RCC 7860 (cell line): ENCODE measurements around the gene WHAMM.
"Not testable (repeated sequence)": the region's sequence is repeated elsewhere in the genome, so short reads cannot be mapped to it uniquely, and the experiment has no call there.

ENCODE experiments used
- DNase-seq: peaks from one replicate; pipeline ENCODE4 v3.0.0-alpha.2; 2015; ENCODE audit warnings: low spot score
- FAIRE-seq: peaks from 2 replicates; lab custom pipeline; 2012; peaks lifted over from hg19 to GRCh38; lab: Jason Lieb, UNC

Gene WHAMM

GRCh38 chr15:82809308-82810060, at the start of gene WHAMM:
Gene WHAMM (plus strand): TSS chr15:82809628. CDS start chr15:82809727, 99 bp downstream.
- DNase-seq (peak; percentile 94), FAIRE-seq (peak; percentile 88)

GRCh38 chr15:82763361-82764116, 45.9 kb upstream of the WHAMM start:
- FAIRE-seq: no peak
- DNase-seq: no peak

GRCh38 chr15:82764117-82764490, 45.3 kb upstream of the WHAMM start:
- FAIRE-seq (no peak), DNase-seq (no peak)

- FAIRE-seq (no peak), DNase-seq (no peak)
These were observed 44.7 kb upstream of the WHAMM start for GRCh38 chr15:82764740-82765139.

GRCh38 chr15:82766201-82766600, 43.2 kb upstream of the WHAMM start:
- FAIRE-seq: not testable (repeated sequence)

GRCh38 chr15:82767163-82767829, 42.1 kb upstream of the WHAMM start:
- DNase-seq (no peak), FAIRE-seq (no peak)

More at GRCh38 chr15:82766201-82766600, 43.2 kb upstream of the WHAMM start:
- not testable (repeated sequence) for DNase-seq

GRCh38 chr15:82768414-82769054, 40.9 kb upstream of the WHAMM start:
- no peak for DNase-seq

GRCh38 chr15:82771789-82772607, 37.4 kb upstream of the WHAMM start:
- FAIRE-seq (no peak), DNase-seq (no peak)

More at GRCh38 chr15:82768414-82769054, 40.9 kb upstream of the WHAMM start:
- no peak for FAIRE-seq

GRCh38 chr15:82774496-82774895, 34.9 kb upstream of the WHAMM start:
- FAIRE-seq (no peak), DNase-seq (no peak)

- DNase-seq (no peak), FAIRE-seq (no peak)
These were observed 30.7 kb upstream of the WHAMM start for GRCh38 chr15:82778755-82779154.

GRCh38 chr15:82781349-82781748, 28.1 kb upstream of the WHAMM start:
- DNase-seq: no peak
- no peak for FAIRE-seq

- no peak for DNase-seq
- no peak for FAIRE-seq
These were observed 20.9 kb upstream of the WHAMM start for GRCh38 chr15:82788496-82788895.

GRCh38 chr15:82789491-82789890, 19.9 kb upstream of the WHAMM start:
- DNase-seq (no peak), FAIRE-seq (no peak)

GRCh38 chr15:82790321-82790720, 19.1 kb upstream of the WHAMM start:
- FAIRE-seq: no peak
- no peak for DNase-seq

GRCh38 chr15:82792068-82792467, 17.4 kb upstream of the WHAMM start:
- no peak for DNase-seq
- no peak for FAIRE-seq

GRCh38 chr15:82793737-82794136, 15.7 kb upstream of the WHAMM start:
- FAIRE-seq: no peak
- DNase-seq: no peak

GRCh38 chr15:82798104-82798503, 11.3 kb upstream of the WHAMM start:
- no peak for FAIRE-seq
- no peak for DNase-seq

GRCh38 chr15:82798531-82799166, 10.8 kb upstream of the WHAMM start:
- FAIRE-seq: no peak
- DNase-seq: no peak

- no peak for DNase-seq
These were observed 10.1 kb upstream of the WHAMM start for GRCh38 chr15:82799183-82799841.

More at GRCh38 chr15:82799183-82799841, 10.1 kb upstream of the WHAMM start:
- FAIRE-seq: no peak
